Smooth muscle cell (in vitro differentiated cells): ENCODE results near the gene BCDIN3D. TPM values are rescaled to one million over a fixed set of nuclear protein-coding genes. Genes with fewer than 3 reads are reported as not detected.

Source experiments
- DNase-seq: peaks from one replicate; lab custom pipeline; 2025; ENCODE audit not compliant: unreplicated experiment; lab: John Stamatoyannopoulos, UW
- H2AFZ ChIP-seq: fragments of 200-600 bp; sonication (generic); 2 replicates; pipeline ENCODE4 v1.6.0; 2016; ENCODE audit warnings: antibody characterized with exemption, low read depth, mild to moderate bottlenecking
- H3F3A ChIP-seq: fragments of 200-600 bp; sonication (generic); 2 replicates; pipeline ENCODE4 v1.6.0; 2017; ENCODE audit warnings: antibody characterized with exemption, low read depth
- H3K27ac ChIP-seq: fragments of 200-600 bp; sonication (generic); 2 replicates; pipeline ENCODE4 v1.5.1; 2016; ENCODE audit warnings: low read depth, mild to moderate bottlenecking
- H3K27me3 ChIP-seq: fragments of 200-600 bp; sonication (generic); 2 replicates; pipeline ENCODE4 v1.6.1; 2016; ENCODE audit warnings: low read depth, mild to moderate bottlenecking
- H3K36me3 ChIP-seq: fragments of 200-600 bp; sonication (generic); 2 replicates; pipeline ENCODE4 v1.5.1; 2016; ENCODE audit warnings: low read depth
- H3K4me1 ChIP-seq: fragments of 200-600 bp; sonication (generic); 2 replicates; pipeline ENCODE4 v1.5.1; 2016; ENCODE audit warnings: low read depth
- H3K4me2 ChIP-seq: fragments of 200-600 bp; sonication (generic); 2 replicates; pipeline ENCODE4 v1.6.0; 2016; ENCODE audit warnings: mild to moderate bottlenecking
- H3K4me3 ChIP-seq: fragments of 200-600 bp; sonication (generic); 2 replicates; pipeline ENCODE4 v1.5.1; 2016; ENCODE audit warnings: mild to moderate bottlenecking
- H3K79me2 ChIP-seq: fragments of 200-600 bp; sonication (generic); 2 replicates; pipeline ENCODE4 v1.6.0; 2016; ENCODE audit warnings: low read depth, mild to moderate bottlenecking
- H3K9ac ChIP-seq: fragments of 200-600 bp; sonication (generic); 2 replicates; pipeline ENCODE4 v1.6.0; 2016; ENCODE audit warnings: low read depth
- H3K9me3 ChIP-seq: fragments of 200-600 bp; sonication (generic); replicated peaks from 2 replicates; pipeline ENCODE4 v1.5.1; 2016; ENCODE audit warnings: low read depth
- H4K20me1 ChIP-seq: fragments of 200-600 bp; sonication (generic); 2 replicates; pipeline ENCODE4 v1.6.0; 2016; ENCODE audit warnings: low read depth
- CTCF ChIP-seq: fragments of 200-600 bp; sonication (generic); IDR thresholded peaks from 2 replicates; pipeline ENCODE4 v1.5.1; 2017; ENCODE audit warnings: borderline replicate concordance, mild to moderate bottlenecking, antibody characterized with exemption; ENCODE audit not compliant: insufficient read depth, poor library complexity, severe bottlenecking
- WGBS: methylation state at CpG from one replicate; pipeline ENCODE4 v1.1.7; 2016; ENCODE audit warnings: low lambda C conversion rate; 5-methylcytosine and 5-hydroxymethylcytosine counted together
- polyA plus RNA-seq: library from polyadenylated mRNA; unstranded; fragments of >200 nt; fragmentation: Nextera tagmentation; extraction: Ambion mirVana; gene quantifications from 2 replicates; pipeline ENCODE4 v1.2.1, GENCODE V29; 2016
- total RNA-seq: library from RNA; depleted of rRNA; stranded (reverse); fragments of >200 nt; gene quantifications from 2 replicates; pipeline ENCODE4 v1.2.3, GENCODE V29; 2014

BCDIN3D gene
- total and polyA plus RNA-seq, 2 experiments from 2014 or later = 2.9 to 3.4 TPM

- Histone ChIP-seq H3F3A (peaks cover 17% of the 10 kb centered on the region), H3K36me3 (no peaks in the 10 kb centered on the region), H4K20me1 (no peaks in the 10 kb centered on the region), H3K79me2 (no peaks in the 10 kb centered on the region), H2AFZ (no peak overlapping the region), H3K4me2 (no peak overlapping the region), H3K9me3 (no peaks in the 10 kb centered on the region), H3K4me3 (no peak overlapping the region), H3K9ac (no peak overlapping the region), H3K4me1 (peaks cover 4% of the 10 kb centered on the region), H3K27me3 (no peaks in the 10 kb centered on the region), H3K27ac (no peak overlapping the region)
- DNase-seq = no peak
- WGBS = 90% methylated on average over 5 of the region's 5 CpGs
- TF ChIP-seq CTCF = no peak
Observed at GRCh38 chr12:49877066-49877465, 34.2 kb upstream of the BCDIN3D start.

- Histone ChIP-seq H4K20me1 (no peaks in the 10 kb centered on the region), H3K27me3 (no peaks in the 10 kb centered on the region)
- WGBS = 97% methylated on average over 3 of the region's 3 CpGs
Observed at GRCh38 chr12:49876070-49876469, 33.2 kb upstream of the BCDIN3D start.

DNA sequence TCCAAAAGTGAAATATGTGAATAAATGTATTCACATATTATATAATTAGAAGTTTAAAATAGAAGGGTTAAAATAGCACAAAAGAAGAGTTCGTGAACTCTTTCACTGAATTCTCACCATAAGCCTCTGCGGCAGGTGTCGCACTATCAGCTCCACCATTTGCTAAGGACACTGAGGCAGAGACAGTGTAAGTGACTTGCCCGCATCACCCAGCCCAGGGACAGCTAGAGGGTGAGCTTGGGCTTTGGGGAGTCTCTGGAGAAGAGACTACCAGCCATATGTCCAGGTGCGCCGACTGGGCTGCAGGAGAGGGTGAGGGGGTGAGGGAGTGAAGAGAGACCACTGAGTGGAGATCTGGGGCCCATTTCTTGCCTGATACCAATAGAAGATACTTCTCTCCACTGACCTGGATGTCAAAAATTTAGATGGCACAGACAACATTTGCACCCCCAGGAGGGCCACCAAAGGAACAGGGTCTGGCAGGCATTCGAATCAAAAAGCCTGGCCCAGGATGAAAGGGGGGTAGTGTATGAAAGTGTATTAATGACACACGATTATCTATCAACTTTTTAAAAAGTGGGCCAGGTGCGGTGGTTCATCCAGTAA, 32.3 kb upstream of the BCDIN3D start:
- H3K79me2 ChIP-seq = no peaks in the 10 kb centered on the region
- H3K9me3 ChIP-seq = no peaks in the 10 kb centered on the region
- 98% methylated on average over 9 of the region's 9 CpGs for WGBS
- no peak overlapping the region for H3K9ac ChIP-seq
- H3K36me3 ChIP-seq = no peaks in the 10 kb centered on the region
- peaks cover 17% of the 10 kb centered on the region for H3F3A ChIP-seq
- no peak for TF ChIP-seq CTCF
- no peaks in the 10 kb centered on the region for H3K27me3 ChIP-seq
- no peak overlapping the region for H2AFZ ChIP-seq
- no peaks in the 10 kb centered on the region for H3K4me1 ChIP-seq
- no peak overlapping the region for H3K4me2 ChIP-seq
- H4K20me1 ChIP-seq = no peaks in the 10 kb centered on the region
- H3K27ac ChIP-seq = no peak overlapping the region
- no peak for DNase-seq
- no peak overlapping the region for H3K4me3 ChIP-seq

More at GRCh38 chr12:49876070-49876469, 33.2 kb upstream of the BCDIN3D start:
- Histone ChIP-seq H3K4me2 (no peak overlapping the region), H3K4me3 (no peak overlapping the region), H3K79me2 (no peaks in the 10 kb centered on the region), H3K27ac (no peak overlapping the region), H2AFZ (no peak overlapping the region), H3K4me1 (no peaks in the 10 kb centered on the region), H3K36me3 (no peaks in the 10 kb centered on the region), H3F3A (peaks cover 17% of the 10 kb centered on the region), H3K9me3 (no peaks in the 10 kb centered on the region), H3K9ac (no peak overlapping the region)
- no peak for DNase-seq
- TF ChIP-seq CTCF = no peak
